HG03354 (cell line): ENCODE data around the gene TRPM3.
"Not testable (repeated sequence)": the region's sequence is repeated elsewhere in the genome, so short reads cannot be mapped to it uniquely, and the experiment has no call there.

ENCODE experiments used
- ATAC-seq: cut with Tn5 transposase; IDR thresholded peaks from one replicate; pipeline ENCODE4 v1.9.1; 2021; ENCODE audit warnings: mild to moderate bottlenecking; ENCODE audit not compliant: unreplicated experiment, poor library complexity, severe bottlenecking

The TRPM3 gene

DNA sequence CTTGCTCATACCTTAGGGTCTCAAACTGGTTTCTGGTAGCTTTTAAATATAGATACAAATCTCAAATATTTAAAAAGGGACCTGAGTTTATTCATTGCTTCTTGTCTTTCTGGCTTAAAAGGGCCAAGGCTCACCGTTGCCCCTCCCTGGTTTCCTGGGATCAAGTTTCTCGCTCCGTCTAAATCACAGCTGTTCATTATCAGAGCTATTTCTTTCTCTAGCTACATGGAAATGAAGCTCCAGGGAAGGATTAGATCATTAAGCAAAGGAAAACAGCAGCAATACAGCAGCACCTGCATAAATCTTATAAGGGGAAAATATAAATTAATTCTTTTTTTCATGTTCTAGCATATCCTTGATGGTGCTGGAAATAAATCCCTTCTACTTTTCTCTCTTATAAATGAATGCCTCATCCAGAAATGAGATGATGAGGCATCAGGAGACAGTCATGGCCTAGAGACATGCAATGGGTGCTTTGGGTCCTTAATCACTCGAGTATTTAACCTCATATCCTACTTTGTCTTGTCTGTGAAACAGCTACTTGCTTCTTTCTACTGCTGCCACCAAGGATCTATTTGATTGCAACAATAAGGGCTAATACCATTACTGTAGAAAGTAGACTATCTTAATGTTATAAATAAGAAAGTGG lies 320.1 kb downstream of the TRPM3 start:
- no peak for ATAC-seq

DNA sequence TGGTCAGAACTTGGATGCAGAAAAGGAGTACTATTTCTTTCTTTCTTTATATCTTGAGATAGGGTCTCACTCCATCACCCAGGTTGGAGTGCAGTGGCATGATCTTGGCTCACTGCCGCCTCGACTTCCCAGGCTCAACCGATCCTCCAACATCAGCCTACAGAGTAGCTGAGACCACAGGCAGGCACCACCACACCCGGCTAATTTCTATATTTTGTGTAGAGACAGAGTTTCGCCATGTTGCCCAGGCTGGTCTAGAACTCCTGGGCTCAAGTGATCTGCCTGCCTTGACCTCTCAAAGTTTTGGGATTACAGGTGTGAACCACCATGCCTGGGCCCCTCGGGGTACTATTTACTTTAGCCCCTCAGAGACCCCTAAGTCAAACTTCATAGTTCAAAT lies 323.4 kb downstream of the TRPM3 start:
- ATAC-seq = no peak

DNA sequence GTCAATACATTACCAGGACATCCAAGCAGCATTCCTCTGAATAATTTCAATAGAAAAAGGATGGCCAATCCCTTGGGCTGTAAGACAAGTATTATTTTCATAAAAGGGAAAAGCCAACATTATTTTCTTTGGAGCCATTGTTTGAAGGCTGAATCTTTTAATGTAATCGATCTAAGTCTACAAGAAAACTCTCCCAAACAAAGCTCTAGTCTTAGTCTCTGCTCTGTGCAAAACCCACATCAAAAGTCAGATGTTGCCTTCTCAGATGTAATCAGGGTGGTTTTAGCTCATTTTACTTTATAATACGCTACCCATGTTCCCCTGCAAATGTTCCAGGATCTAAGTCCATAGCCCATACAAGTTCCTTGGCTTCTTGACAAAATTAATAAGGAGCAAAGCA lies 325.6 kb downstream of the TRPM3 start:
- ATAC-seq = no peak

DNA sequence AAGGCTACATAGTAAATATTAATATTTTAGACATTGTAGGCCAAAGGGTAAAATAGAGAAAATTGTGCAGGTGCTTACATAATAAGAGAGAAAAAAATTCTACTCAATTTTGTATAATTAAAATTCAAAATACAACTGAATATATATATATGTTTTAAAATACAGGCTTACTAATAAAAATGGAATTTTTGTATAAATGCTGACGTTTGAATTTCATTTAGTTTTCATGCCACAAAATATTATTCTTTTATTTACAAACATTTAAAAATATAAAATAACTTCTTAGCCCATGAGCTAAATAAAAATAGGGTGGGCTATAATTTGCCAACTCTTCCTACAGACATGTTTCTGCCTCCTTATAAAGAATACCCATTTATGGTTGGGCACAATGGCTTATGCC lies 328.6 kb downstream of the TRPM3 start:
- ATAC-seq = no peak

DNA sequence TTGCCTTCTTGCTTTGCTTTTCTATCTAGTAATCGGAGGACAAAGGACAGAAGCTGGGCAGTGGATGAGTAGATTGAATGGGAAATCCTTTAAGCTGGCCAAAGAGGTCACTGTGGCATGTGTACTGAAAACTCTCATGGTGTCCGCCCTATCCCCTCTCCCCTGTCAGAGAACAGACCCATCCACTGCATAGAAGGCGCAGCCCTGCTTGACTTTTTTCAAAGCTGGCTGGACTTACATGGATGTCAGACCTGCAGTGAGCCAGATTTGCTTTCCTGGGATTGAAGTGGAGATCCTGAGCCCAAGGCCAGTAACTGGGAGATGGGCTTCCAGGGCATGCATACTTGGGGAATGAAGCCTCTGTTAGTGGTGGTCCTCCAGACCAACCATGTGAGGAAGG lies 329.5 kb downstream of the TRPM3 start:
- no peak for ATAC-seq

DNA sequence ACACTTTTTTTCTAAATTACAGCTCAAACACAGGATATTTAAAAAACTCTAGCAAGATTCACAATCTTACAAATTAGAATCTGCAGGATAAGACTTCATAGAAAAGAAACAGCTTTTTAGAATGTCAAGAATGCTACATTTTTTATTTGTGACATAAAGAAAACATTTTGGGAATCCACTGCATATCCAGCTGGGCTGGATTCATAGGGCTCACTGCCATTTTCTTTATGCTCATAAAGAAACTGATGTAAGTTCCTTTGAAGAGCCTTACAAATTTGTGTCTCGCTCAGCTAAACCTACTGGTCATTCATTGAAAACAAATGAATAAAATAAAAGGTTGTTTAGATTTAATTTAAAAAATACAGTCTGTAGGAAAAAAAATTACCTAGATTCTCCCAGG lies 332.3 kb downstream of the TRPM3 start:
- no peak for ATAC-seq

DNA sequence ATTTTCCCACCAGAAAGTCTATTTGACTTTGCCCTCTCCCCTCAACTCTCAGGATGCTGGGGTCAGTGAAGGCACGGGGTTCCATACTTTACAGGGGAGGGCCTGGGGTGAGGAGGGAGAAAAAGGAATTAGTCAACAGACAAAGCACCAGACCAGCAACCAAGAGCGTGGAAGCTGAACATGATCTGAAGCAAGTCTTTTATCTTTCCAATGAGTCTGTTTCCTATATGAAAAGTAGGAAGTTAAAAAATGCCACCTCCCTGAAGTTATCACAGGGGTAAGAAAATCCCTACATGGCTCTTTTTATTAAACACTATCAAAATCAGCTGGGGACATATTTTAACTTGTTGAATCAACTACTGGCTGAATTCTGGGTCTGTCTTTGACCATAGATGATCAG lies 337.0 kb downstream of the TRPM3 start:
- no peak for ATAC-seq

DNA sequence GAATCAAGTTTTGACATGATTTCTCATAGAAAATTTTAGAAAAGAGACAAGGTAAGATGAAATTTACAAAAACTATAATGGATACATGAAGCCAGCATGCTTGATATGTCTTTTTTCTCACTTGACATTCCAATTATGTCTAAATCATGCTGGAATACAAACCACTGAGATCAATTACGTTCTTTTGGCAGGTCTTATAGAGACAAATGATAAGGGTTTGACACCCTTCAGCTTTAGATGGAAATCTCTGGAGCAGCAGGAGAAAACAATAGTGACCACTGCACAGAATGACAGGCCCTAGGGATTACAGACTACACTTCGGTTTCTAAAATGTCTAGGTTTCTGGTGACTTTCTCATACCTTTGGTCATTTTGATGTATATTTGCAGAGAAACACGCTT lies 342.9 kb downstream of the TRPM3 start:
- ATAC-seq = no peak

DNA sequence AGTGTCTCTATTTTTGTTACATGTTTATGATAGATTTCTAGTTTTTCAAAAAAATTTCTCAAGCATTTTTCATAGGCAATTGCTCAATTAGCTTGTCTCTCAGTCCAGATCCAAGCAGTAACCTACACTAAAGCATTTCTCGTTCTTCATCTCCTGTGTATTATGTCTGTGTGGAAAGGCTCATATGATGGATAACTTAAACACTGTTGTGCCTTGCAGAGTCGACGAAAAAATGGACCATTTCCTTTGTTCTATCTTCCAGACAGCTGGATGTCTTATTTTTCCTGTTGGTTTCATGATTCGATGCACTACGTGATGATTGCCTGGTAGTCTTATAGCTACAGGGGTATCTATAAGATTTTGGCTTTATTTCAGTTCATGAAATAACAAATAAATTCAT lies 347.8 kb downstream of the TRPM3 start:
- ATAC-seq = no peak

DNA sequence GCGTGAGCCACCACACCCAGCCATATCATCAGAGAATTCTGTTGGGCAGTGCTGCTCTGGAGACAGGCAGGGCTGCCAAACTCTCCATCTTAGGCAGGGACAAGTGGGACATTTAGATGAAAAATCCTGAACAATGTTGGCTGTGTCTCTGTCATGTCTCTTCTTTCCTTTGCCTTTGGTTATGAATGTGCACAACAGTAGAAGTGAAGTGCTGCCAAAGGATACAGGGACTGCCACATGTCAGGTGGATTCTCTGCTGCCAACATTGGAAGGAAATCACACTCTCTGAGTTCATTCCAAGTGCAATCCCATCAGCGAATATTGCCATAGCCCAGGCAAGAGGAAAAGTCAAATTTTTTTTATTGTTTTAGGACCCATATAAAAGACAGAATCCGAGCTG lies 348.8 kb downstream of the TRPM3 start:
- no peak for ATAC-seq

DNA sequence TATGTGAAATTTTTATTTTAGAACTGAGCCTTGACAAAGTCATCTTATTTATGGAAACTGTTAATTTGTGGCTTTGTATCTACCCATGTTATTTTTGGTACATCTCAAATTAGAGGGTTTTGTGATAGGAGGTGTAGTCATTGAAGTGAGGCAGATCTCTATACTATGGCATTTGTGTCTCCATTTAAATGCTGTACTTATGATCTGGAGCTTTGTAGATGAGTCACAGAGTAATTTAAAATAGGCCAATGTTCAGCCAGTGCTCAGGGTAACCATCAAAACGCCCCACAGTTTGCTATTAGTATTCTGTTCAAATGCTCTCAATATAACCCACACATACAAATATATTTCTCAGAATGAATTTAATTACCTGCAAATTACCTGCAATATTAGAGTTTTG lies 355.5 kb downstream of the TRPM3 start:
- no peak for ATAC-seq

DNA sequence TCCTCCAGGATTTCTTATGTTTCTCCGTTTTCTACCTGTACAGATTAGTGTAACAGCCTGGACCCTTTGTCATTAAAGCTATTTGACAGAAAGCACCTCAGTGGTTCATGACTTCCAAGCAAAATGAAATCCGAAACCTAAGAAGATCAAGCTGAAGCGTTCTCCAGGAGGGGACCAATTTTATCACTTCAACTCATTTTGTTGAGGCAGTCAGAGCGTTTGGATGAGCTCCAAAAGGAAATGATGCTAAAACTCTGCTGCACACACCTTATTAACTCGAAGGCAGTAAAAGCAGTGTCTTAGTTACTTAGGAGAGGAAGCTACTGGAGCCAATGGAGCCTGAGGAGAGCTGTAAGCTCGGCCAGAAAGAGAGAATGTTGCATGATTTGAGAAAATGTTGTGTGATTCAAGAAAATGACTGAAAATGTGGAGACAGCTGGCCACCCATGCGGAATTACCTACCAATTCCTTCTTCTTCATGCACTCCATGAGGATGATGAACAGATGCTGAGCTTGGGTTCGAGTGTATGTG lies 360.2 kb downstream of the TRPM3 start:
- no peak for ATAC-seq

DNA sequence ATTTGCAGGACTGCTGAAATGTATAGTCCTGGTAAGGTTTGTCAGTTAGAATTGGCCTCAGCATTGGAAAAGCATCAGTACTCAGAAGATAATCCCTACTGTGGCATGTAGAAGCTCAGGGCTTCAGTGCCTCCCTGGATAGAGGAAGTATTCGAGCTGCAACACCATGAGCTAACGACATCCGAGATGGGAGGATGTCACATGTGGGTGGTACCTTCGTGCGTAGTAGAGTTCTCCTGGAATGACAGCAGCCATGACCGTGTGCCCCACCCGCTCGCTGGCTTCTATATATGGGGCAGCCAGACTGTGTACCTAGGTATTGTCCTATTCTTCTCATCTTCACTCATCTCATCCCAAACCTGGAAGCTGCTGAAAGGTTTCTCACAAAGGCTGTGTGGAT lies 361.2 kb downstream of the TRPM3 start:
- ATAC-seq = no peak

DNA sequence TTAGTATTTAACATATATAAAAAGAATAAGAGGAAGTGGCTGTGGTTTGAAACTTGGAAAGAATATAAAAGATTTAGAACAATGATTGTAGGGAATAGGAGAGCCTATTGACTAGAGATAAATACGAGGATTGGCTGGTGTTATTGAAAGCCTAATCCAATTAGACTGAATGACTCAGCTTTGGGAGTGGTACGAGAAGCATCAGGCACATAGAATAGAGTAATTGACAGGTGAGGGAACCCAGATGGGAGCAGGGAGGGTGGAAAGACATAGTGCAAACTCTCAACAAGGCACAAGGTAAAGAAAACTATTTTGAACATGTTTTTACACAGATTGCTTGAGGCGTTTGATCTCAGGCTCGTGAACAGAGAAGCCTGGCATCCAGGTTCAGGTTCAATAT lies 368.1 kb downstream of the TRPM3 start:
- no peak for ATAC-seq

DNA sequence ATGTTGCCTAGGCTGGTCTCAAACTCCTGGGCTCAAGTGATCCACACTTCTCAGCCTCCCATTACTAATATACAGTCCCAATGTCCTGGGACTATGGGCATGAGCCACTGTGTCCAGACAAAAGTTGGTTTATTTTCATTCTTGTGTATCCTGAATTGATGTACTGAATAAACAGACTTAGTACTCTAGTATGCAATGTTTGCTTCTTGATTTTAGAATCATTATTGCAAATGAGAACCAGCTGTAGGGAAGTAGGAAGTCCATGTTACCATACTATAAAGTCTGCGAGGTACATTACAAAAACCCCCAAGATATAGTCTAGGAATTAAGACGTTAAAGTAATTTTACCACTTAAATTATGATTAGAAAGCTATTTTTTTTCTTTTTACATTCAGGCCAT lies 372.4 kb downstream of the TRPM3 start:
- ATAC-seq = no peak

DNA sequence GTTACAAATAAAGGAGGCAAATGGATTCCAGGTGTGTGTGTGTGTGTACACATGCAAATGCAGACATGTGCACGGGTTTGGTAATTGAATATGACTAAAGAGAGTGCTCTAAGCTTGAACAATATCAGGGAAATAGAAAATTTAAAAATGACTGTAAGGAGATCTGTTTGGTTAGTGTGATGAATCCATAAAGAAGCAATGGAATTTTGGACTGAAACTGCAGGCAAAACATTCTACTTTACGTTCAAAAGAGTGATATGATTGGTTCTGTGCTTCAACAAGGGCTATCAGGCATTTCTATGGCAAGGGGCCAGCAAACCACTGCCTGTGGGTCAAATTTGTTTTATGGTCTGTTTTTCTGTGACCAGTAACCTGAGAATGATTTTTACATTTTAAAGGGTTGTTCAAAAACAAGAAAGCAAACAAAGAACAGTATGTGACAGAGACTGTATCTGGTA lies 374.1 kb downstream of the TRPM3 start:
- ATAC-seq = no peak

DNA sequence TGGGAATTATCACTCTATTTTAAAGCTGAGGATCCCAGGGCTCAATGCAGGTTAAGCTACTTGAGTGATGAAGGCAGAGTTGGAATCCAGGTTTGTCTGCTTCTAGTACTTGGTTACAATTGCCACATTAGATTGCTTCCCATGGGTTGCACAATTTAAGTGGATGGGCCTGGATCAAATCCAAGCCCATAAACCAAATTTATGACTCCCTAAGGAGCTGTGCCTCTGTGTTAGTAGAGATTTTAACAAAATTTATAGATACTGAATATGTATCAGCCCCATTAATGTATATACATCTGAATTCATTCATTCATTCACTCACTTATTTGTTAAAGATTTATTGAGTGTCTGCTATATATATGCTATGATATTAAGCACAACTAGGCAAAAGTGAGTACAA lies 374.7 kb downstream of the TRPM3 start:
- ATAC-seq = no peak

DNA sequence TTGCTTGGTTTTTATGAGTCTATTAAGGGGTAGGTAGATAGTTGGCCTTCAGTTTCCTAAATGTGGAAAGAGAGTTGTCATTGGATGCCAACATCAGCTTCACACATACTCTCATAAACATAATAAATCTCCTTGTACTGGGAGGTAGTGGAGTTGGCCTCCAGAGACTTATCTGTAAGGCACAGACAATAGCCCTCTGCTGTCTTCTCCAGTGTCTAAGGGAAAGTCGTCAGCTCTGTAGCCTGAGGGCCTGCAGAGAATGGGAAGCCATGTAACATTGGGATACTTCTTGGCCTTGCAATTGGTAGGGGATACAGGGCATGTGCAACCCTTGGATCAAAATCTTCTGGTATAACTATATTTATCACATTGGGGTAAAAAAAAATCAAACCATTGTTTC lies 375.1 kb downstream of the TRPM3 start:
- no peak for ATAC-seq

DNA sequence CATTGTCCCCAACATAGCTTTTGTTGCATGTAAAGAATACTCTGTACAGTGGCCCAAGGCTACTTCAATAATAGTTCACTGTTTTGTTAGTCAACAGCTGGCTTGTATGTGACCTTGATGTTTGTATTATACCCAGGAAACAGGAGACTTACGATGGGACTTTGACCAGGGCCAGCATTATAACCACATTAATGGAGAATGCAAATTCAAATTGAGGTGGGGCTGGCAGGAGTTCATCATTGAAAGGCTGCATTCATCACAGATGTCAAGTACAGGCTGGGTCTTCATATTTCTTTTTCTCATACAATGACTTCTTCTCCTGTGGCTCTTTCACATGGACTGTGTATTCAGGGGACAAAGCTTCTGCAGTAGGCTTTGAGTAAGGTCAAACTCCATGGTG lies 396.6 kb downstream of the TRPM3 start:
- not testable (repeated sequence) for ATAC-seq

DNA sequence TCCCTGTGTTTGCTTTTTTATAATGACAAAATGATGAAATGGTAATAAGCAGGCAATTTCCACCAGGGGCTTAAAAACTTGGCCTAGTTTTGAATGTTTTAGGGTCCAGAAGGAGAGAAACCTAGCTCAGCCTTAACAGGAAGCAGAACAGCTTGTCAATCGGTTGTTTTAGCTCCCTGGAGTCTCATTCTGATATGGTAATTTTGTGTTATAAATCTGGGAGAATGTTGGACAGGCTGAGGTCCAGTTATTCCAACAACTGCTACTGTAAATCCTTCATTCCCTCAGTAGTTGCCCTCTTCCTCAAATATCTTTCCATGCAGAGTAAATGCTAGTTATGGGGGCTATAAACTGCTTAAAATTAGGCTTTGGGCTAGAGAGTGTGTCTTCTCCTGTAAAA lies 397.4 kb downstream of the TRPM3 start:
- not testable (repeated sequence) for ATAC-seq

DNA sequence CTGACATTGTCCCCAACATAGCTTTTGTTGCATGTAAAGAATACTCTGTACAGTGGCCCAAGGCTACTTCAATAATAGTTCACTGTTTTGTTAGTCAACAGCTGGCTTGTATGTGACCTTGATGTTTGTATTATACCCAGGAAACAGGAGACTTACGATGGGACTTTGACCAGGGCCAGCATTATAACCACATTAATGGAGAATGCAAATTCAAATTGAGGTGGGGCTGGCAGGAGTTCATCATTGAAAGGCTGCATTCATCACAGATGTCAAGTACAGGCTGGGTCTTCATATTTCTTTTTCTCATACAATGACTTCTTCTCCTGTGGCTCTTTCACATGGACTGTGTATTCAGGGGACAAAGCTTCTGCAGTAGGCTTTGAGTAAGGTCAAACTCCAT lies 414.6 kb downstream of the TRPM3 start:
- ATAC-seq = not testable (repeated sequence)

DNA sequence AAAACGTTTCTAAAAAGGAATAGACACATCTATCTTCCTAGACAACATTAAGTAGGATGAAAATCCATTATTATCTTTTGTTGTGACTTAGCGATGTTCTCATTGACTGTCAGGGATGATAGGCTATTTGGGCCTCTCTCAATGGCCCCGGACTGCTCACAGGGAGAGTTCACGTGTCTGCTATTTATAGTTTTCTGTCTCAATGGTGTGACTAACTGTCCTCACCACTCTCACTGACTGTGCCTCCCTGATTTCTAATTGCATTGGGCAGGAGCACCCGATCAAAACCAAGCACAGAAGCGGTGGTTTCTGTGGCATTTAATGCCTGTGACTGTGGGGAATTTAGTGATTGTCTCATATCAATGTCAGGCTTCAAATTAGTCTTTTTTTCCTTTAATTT lies 420.3 kb downstream of the TRPM3 start:
- no peak for ATAC-seq
